Measurements from ENCODE around the gene GALNT9. TPM values are rescaled to one million over a fixed set of nuclear protein-coding genes. Genes with fewer than 3 reads are reported as not detected.
A peak's percentile ranks its signal among the peaks of the same experiment; 100 is the strongest.
"Not testable (repeated sequence)": the region's sequence is repeated elsewhere in the genome, so short reads cannot be mapped to it uniquely, and the experiment has no call there.

GALNT9 gene
- total RNA-seq, 6 experiments from 2014 or later, result not detected

DNA sequence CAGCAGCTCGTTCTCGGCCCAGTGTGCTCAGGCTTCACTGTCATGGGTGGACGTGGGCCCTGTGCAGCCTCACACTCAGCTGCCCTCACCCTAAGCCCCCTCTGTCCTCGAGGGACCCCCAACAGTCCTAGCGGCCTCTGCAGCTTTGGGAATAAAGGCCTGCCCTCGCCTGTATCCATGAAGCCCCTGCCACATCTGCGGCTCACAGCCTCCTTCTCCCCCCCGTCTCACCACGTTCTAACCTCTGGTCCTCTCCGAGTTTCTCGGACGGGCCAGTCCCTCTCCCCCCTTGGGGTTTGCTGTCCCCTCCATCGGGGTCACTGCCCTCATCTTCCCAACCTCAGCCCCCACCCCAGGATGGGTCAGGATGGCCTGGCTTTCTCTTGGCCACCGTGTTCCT lies 30.2 kb upstream of the GALNT9 start:
- Histone ChIP-seq H3K4me1 (no peaks in the 10 kb centered on the region), H3K36me3 (no peaks in the 10 kb centered on the region), H3K4me3 (no peak overlapping the region), H3K9me3 (no peaks in the 10 kb centered on the region), H3K27ac (no peak overlapping the region), H3K27me3 (no peaks in the 10 kb centered on the region)
- DNase-seq, result peak in 1 of 3 donors; percentile 37
- intact Hi-C loops (cut with DNase I), result no loop called here
- 82% methylated on average over 9 of the region's 14 CpGs for WGBS (ENCODE audit: insufficient coverage, low coverage, low lambda C conversion rate, missing lambda C conversion rate)
- ATAC-seq, result no peak
- TF ChIP-seq POLR2A (IDR thresholded peaks at IDR 0.05), result no peak

DNA sequence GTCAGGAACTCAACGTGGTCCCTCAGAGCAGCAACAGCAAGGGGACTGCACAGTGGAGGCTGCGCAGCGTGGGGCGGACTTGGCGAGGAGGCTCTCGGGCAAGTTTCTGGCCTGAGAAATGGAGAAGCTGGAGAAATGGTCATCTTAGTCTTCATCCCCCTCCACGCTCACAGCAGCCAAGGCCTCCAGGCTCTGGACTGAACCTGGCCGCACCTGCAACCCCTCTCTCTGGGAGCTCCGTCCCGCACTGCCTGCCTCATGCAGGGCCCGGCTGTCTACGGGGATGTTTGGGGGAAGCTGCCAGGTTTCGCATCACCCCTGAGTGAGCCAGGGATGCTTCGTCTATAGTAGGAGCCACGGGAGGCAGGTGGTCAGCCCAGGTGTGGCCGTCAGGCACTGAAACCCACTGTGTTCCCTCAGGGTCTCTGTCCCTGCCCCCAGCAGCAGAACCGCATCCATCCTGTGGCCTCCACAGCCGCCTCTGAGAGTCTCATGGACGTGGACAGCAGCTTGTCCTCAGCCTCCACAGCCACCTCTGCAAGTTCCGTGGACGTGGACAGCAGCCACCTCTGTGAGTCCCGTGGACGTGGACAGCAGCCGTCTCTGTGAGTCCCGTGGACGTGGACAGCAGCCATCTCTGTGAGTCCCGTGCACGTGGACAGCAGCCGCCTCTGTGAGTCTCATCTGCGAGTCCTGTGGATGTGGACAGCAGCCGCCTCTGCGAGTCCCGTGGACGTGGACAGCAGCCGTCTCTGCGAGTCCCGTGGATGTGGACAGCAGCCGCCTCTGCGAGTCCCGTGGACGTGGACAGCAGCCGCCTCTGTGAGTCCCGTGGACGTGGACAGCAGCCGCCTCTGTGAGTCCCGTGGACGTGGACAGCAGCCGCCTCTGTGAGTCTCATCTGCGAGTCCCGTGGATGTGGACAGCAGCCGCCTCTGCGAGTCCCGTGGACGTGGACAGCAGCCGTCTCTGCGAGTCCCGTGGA lies 29.1 kb upstream of the GALNT9 start:
- H3K27ac ChIP-seq; H3K9me3 ChIP-seq; intact Hi-C loops (cut with DNase I); H3K4me1 ChIP-seq; ATAC-seq; H3K36me3 ChIP-seq; H3K27me3 ChIP-seq; H3K4me3 ChIP-seq: not testable (repeated sequence)
- DNase-seq, result peak in 2 of 3 donors; percentile 10 to 44
- WGBS (ENCODE audit: insufficient coverage, low coverage, low lambda C conversion rate, missing lambda C conversion rate), result 32% methylated on average over 5 of the region's 57 CpGs

DNA sequence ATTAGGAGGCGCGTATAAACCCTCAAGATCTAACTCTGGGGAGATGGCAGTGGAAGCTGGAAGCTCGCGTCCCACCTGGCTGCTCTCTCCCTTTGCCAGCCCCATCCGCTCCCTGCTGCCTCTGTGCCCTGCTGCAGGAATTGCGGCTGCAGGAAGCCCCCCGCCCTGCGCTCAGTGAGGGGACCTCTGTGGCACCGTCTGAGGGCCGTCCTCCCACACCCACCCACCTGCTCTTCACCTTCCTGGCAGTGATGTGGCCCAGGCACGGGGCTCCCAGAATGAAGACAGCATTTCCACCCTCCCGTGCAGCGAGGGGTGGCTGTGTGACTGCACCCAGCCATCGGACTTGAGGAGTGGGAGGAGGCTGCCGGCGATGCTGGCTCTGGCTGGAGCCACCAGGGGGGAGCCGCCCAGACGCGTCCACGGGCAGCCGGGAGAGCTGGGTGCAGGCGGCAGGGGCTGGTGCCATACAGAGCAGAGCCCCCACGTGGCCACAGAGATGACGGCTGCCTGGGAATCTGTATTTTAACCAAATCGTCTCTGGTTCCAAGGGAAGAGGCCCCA lies 28.3 kb upstream of the GALNT9 start:
- peak in 1 of 3 donors; percentile 7 for DNase-seq
- Histone ChIP-seq H3K27ac (no peak overlapping the region), H3K27me3 (no peaks in the 10 kb centered on the region), H3K4me3 (no peak overlapping the region), H3K4me1 (no peaks in the 10 kb centered on the region), H3K36me3 (no peaks in the 10 kb centered on the region), H3K9me3 (no peaks in the 10 kb centered on the region)
- intact Hi-C loops (cut with DNase I), result no loop called here
- ATAC-seq, result no peak
- TF ChIP-seq, protein P1, sequence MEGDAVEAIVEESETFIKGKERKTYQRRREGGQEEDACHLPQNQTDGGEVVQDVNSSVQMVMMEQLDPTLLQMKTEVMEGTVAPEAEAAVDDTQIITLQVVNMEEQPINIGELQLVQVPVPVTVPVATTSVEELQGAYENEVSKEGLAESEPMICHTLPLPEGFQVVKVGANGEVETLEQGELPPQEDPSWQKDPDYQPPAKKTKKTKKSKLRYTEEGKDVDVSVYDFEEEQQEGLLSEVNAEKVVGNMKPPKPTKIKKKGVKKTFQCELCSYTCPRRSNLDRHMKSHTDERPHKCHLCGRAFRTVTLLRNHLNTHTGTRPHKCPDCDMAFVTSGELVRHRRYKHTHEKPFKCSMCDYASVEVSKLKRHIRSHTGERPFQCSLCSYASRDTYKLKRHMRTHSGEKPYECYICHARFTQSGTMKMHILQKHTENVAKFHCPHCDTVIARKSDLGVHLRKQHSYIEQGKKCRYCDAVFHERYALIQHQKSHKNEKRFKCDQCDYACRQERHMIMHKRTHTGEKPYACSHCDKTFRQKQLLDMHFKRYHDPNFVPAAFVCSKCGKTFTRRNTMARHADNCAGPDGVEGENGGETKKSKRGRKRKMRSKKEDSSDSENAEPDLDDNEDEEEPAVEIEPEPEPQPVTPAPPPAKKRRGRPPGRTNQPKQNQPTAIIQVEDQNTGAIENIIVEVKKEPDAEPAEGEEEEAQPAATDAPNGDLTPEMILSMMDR (IDR thresholded peaks at IDR 0.05), result no peak
- no peak for TF ChIP-seq POLR2A (IDR thresholded peaks at IDR 0.05)
- no CpG with 5 or more reads among the region's 25 CpGs for WGBS (ENCODE audit: insufficient coverage, low coverage, low lambda C conversion rate, missing lambda C conversion rate)

DNA sequence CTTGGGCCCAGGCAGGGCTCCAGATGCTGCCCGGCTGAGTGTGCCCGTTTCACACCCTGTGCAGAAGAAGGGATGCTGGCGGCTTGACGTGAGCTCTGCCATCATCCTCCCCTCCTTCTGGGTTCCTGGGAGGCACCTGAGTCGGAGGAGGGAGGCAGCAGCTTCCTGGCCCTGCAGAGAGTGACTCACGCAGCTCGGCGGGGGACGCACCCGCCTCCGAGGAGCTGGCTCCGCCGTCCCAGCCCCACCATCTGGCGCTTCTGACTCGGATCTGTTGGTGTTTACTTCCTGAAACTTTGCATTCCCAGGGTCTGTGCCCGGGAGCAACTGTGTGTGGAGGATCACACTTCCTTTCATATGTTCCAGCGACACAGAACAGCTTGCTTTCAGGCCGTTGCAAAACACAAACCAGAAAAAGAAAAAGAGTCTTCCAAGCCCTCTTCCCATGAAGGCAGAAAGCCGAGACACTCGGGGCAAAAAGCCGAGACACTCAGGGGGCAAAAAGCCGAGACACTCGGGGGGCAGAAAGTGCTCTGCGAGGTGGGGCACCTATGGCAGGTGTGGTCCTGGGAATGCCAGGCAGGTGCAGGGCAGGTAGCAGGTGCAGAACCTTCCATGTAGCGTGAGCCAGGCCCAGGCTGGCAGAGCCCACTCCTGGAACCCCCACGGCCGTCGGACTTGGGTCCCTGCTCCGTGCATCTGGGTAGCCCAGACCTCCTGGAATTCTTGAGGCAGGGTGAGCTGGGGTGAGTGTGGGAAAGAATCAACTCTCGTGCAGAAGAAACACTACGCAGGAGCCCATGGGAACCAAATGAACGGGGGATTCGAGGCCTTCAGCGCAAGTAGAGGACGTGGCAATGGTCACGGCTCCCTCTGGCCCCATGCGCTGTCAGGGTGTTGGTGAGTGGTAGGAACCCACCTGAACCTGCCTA lies 27.6 kb upstream of the GALNT9 start:
- ATAC-seq (peak in 1 of 4 donors; percentile 50), DNase-seq (peak in 1 of 3 donors; percentile 35)
- H3K4me1 ChIP-seq, result no peaks in the 10 kb centered on the region
- no peaks in the 10 kb centered on the region for H3K27me3 ChIP-seq
- H3K36me3 ChIP-seq, result no peaks in the 10 kb centered on the region
- no peak overlapping the region for H3K27ac ChIP-seq
- H3K4me3 ChIP-seq, result no peak overlapping the region
- no peaks in the 10 kb centered on the region for H3K9me3 ChIP-seq
- TF ChIP-seq, protein P1 (IDR thresholded peaks at IDR 0.05), result no peak
- TF ChIP-seq POLR2A (IDR thresholded peaks at IDR 0.05), result no peak
- intact Hi-C loops (cut with DNase I), result no loop called here
- WGBS (ENCODE audit: insufficient coverage, low coverage, low lambda C conversion rate, missing lambda C conversion rate), result 29% methylated on average over 14 of the region's 37 CpGs

Data from right lobe of liver (tissue), 6 donors.